ENCODE measurements around the gene PDCD1. TPM values are rescaled to one million over a fixed set of nuclear protein-coding genes. Genes with fewer than 3 reads are reported as not detected.

PDCD1 gene
- total RNA-seq, 1 experiment from 2014 or later: 0.22 TPM

DNA sequence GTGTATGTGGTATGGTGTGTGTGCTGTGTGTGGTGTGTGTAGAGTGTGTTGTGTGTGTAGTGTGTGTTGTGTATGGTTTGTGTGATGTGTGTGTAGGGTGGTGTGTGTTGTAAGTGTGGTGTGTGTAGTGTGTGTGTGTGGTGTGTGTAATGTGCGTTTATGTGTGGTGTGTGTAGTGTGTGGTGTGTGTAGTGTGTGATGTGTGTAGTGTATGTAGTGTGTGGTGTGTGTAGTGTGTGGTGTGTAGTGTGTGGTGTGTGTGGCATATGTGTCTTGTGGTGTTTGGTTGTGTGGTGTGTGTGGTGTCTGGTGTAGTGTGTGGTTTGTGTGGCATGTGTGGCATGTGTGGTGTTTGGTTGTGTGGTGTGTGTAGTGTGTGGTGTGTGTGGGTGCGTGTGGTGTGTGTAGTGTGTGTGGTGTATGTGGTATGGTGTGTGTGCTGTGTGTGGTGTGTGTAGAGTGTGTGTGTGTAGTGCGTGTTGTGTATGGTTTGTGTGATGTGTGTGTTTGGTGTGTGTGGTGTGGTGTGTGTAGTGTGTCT lies 6.8 kb upstream of the PDCD1 start (continued):
- no peak for TF ChIP-seq CTCF (IDR thresholded peaks at IDR 0.05 in 2 of 3, conservative IDR thresholded peaks at IDR 0.05 in 1 of 3; ENCODE audit: borderline replicate concordance in 1 of 3, insufficient read depth in 1 of 3, low read depth in 2 of 3, low read length in 2 of 3)
- no peak for TF ChIP-seq ELF1 (IDR thresholded peaks at IDR 0.05; ENCODE audit: borderline replicate concordance, low read depth)

DNA sequence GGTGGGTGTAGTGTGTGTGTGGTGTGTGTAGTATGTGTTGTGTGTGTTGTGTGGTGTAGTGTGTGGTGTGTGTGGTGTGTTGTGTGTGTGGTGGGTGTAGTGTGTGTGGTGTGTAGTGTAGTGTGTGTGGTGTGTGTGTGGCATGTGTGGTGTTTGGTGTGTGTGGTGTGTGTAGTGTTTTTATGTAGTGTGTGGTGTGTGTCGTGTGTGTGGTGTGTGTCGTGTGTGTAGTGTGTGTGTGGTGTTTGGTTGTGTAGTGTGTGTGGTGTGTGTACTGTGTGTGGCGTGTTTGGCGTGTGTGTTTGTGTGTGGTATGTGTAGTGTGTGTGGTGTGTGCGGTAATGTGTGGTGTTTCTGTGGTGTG lies 6.1 kb upstream of the PDCD1 start:
- Histone ChIP-seq H3K79me2 (ENCODE audit: insufficient read depth, low read length) (no peaks in the 10 kb centered on the region), H3K36me3 (ENCODE audit: control insufficient read depth in 1 of 2, insufficient read depth in 2 of 2, low read length in 2 of 2) (no peaks in the 10 kb centered on the region), H4K20me1 (ENCODE audit: insufficient read depth) (no peaks in the 10 kb centered on the region), H3K4me2 (ENCODE audit: low read length) (no peak overlapping the region), H3K27me3 (ENCODE audit: insufficient read depth, low read length) (no peaks in the 10 kb centered on the region), H3K9me3 (ENCODE audit: control insufficient read depth in 1 of 2, insufficient read depth in 1 of 2, low read depth in 1 of 2, low read length in 2 of 2) (peaks cover 0 to 9% of the 10 kb centered on the region in 2 experiments; a peak in 1 of 4 replicates), H3K4me1 (ENCODE audit: control insufficient read depth in 1 of 2, insufficient read depth in 2 of 2, low read length in 2 of 2) (no peaks in the 10 kb centered on the region), H2AFZ (ENCODE audit: low read depth, low read length, poor library complexity, severe bottlenecking) (no peak overlapping the region), H3K27ac (ENCODE audit: low read depth, low read length) (no peak overlapping the region; the same call in 1 of the 2 replicates), H3K9me2 (ENCODE audit: insufficient read depth) (no peaks in the 10 kb centered on the region), H3K9ac (ENCODE audit: low read length) (no peak overlapping the region), H3K4me3 (replicated peaks in 1 of 2; ENCODE audit: low read depth in 1 of 2, low read length in 2 of 2) (no peak overlapping the region)
- BruUV-seq (replicated peaks): no TSS peak
- DNase-seq (ENCODE audit: low read depth, low spot score): no peak
- ChIA-PET RAD21 (ENCODE audit: low non-redundant PET in 1 of 2, low total read pairs in 2 of 2, uncharacterized antibody in 2 of 2, unreplicated experiment in 2 of 2) (no interaction called here), POLR2A (no interaction called here), CTCF (no interaction called here)
- no peak for ATAC-seq
- intact Hi-C loops (cut with micrococcal nuclease): no loop called here
- TF ChIP-seq MAX (IDR thresholded peaks at IDR 0.05): no peak
- TF ChIP-seq EZH2phosphoT487 (IDR thresholded peaks at IDR 0.05; ENCODE audit: borderline replicate concordance): no peak
- TF ChIP-seq, protein P1, sequence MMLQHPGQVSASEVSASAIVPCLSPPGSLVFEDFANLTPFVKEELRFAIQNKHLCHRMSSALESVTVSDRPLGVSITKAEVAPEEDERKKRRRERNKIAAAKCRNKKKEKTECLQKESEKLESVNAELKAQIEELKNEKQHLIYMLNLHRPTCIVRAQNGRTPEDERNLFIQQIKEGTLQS (IDR thresholded peaks at IDR 0.05): no peak
- TF ChIP-seq RAD21 (IDR thresholded peaks at IDR 0.05; ENCODE audit: low read depth): no peak
- no peak for TF ChIP-seq SIN3A (IDR thresholded peaks at IDR 0.05; ENCODE audit: low read depth)
- no peak for TF ChIP-seq CBX3 (IDR thresholded peaks at IDR 0.05; ENCODE audit: low read depth)
- TF ChIP-seq ZFX (IDR thresholded peaks at IDR 0.05): no peak
- no peak for TF ChIP-seq EGR1 (IDR thresholded peaks at IDR 0.05; ENCODE audit: low read depth)
- TF ChIP-seq SRF (IDR thresholded peaks at IDR 0.05; ENCODE audit: low read depth): no peak
- TF ChIP-seq EZH2 (IDR thresholded peaks at IDR 0.05): no peak
- no peak for TF ChIP-seq CTCF (IDR thresholded peaks at IDR 0.05 in 2 of 3, conservative IDR thresholded peaks at IDR 0.05 in 1 of 3; ENCODE audit: borderline replicate concordance in 1 of 3, insufficient read depth in 1 of 3, low read depth in 2 of 3, low read length in 2 of 3)
- TF ChIP-seq ELF1 (IDR thresholded peaks at IDR 0.05; ENCODE audit: borderline replicate concordance, low read depth): no peak
- TF ChIP-seq JUND (IDR thresholded peaks at IDR 0.05): no peak
- no peak for TF ChIP-seq ZNF274 (IDR thresholded peaks at IDR 0.05; ENCODE audit: low read depth, low read length)
- TF ChIP-seq YY1 (IDR thresholded peaks at IDR 0.05; ENCODE audit: extremely low read depth, insufficient replicate concordance, low read depth, low read length): no peak
- no peak for TF ChIP-seq CEBPB (IDR thresholded peaks at IDR 0.05; ENCODE audit: low read depth)
- TF ChIP-seq SP1 (IDR thresholded peaks at IDR 0.05; ENCODE audit: low read depth): no peak
- TF ChIP-seq ZBTB33 (IDR thresholded peaks at IDR 0.05; ENCODE audit: extremely low read depth, insufficient replicate concordance, low read length): no peak
- no peak for TF ChIP-seq POLR2A (IDR thresholded peaks at IDR 0.05; ENCODE audit: borderline replicate concordance, extremely low read depth, insufficient read depth, insufficient read length)

Data from HCT116 (cell line).